Mesendoderm (in vitro differentiated cells): Measurements from ENCODE around the gene VPS4A.
"Not testable (repeated sequence)": the region's sequence is repeated elsewhere in the genome, so short reads cannot be mapped to it uniquely, and the experiment has no call there.

Experiments used
- DNase-seq: peaks from one replicate; pipeline ENCODE4 v3.0.0; 2013
- H2AK5ac ChIP-seq: 2 replicates; pipeline ENCODE4 v1.6.1; 2013; ENCODE audit warnings: low read length, inconsistent platforms
- H2BK120ac ChIP-seq: 2 replicates; pipeline ENCODE4 v1.6.1; 2013; ENCODE audit warnings: low read depth, mild to moderate bottlenecking, low read length, moderate library complexity, mixed read lengths
- H2BK15ac ChIP-seq: replicated peaks from 2 replicates; pipeline ENCODE4 v1.6.1; 2013; ENCODE audit warnings: low read depth, mild to moderate bottlenecking, moderate library complexity
- H2BK5ac ChIP-seq: 2 replicates; pipeline ENCODE4 v1.6.1; 2013; ENCODE audit warnings: low read length, inconsistent platforms
- H3K18ac ChIP-seq: 2 replicates; pipeline ENCODE4 v1.6.1; 2013; ENCODE audit warnings: mild to moderate bottlenecking, low read length, mixed read lengths
- H3K23ac ChIP-seq: one replicate; pipeline ENCODE4 v1.6.1; 2013; ENCODE audit warnings: low read length
- H3K27ac ChIP-seq: 2 replicates; pipeline ENCODE4 v1.5.1; 2013; ENCODE audit warnings: low read depth, mild to moderate bottlenecking, inconsistent platforms, low read length, moderate library complexity
- H3K27me3 ChIP-seq: 2 replicates; pipeline ENCODE4 v1.6.1; 2013; ENCODE audit warnings: low read length, control low read depth, mild to moderate bottlenecking, inconsistent platforms; ENCODE audit not compliant: insufficient read depth, poor library complexity
- H3K36me3 ChIP-seq: 2 replicates; pipeline ENCODE4 v1.6.1; 2013; ENCODE audit warnings: low read length, inconsistent platforms; ENCODE audit not compliant: control insufficient read depth, insufficient read depth
- H3K4ac ChIP-seq: one replicate; pipeline ENCODE4 v1.6.1; 2013; ENCODE audit warnings: low read depth, mild to moderate bottlenecking, low read length, moderate library complexity
- H3K4me1 ChIP-seq: 2 replicates; pipeline ENCODE4 v1.6.1; 2013; ENCODE audit warnings: low read depth, low read length, inconsistent platforms; ENCODE audit not compliant: control insufficient read depth
- H3K4me2 ChIP-seq: 2 replicates; pipeline ENCODE4 v1.6.1; 2013; ENCODE audit warnings: low read length
- H3K4me3 ChIP-seq: 2 replicates; pipeline ENCODE4 v1.5.1; 2013; ENCODE audit warnings: mild to moderate bottlenecking, low read length
- H3K56ac ChIP-seq: one replicate; pipeline ENCODE4 v1.6.1; 2013; ENCODE audit warnings: low read length
- H3K79me1 ChIP-seq: 2 replicates; pipeline ENCODE4 v1.6.1; 2013; ENCODE audit warnings: low read length, inconsistent platforms
- H3K79me2 ChIP-seq: 2 replicates; pipeline ENCODE4 v1.6.1; 2013; ENCODE audit warnings: mild to moderate bottlenecking, low read length; ENCODE audit not compliant: control insufficient read depth, insufficient read depth
- H3K9ac ChIP-seq: 2 replicates; pipeline ENCODE4 v1.6.1; 2013; ENCODE audit warnings: low read length, inconsistent platforms
- H4K5ac ChIP-seq: one replicate; pipeline ENCODE4 v1.6.1; 2013; ENCODE audit warnings: low read length
- H4K8ac ChIP-seq: one replicate; pipeline ENCODE4 v1.6.1; 2013; ENCODE audit warnings: low read depth, mild to moderate bottlenecking, control low read depth, low read length, moderate library complexity
- WGBS: extraction: QIAGEN DNeasy Blood & Tissue Kit; methylation state at CpG from one replicate; pipeline ENCODE4 v1.1.7; 2013; ENCODE audit warnings: low lambda C conversion rate, missing lambda C conversion rate; ENCODE audit not compliant: insufficient coverage; ENCODE audit errors: extremely low coverage; 5-methylcytosine and 5-hydroxymethylcytosine counted together

Gene VPS4A

GRCh38 chr16:69348222-69348621 lies 37.1 kb downstream of the VPS4A start:
- Histone ChIP-seq H3K4me3 (no peak overlapping the region), H3K9ac (no peak overlapping the region), H2BK5ac (no peak overlapping the region), H3K27me3 (no peaks in the 10 kb centered on the region), H2BK15ac (no peak overlapping the region), H3K18ac (no peak overlapping the region), H3K4me2 (no peak overlapping the region), H3K36me3 (peaks cover 3% of the 10 kb centered on the region), H3K23ac (no peak overlapping the region), H4K8ac (peak overlapping the region; percentile 42), H3K4ac (no peak overlapping the region), H3K27ac (no peak overlapping the region), H3K4me1 (no peaks in the 10 kb centered on the region), H2AK5ac (no peak overlapping the region), H3K79me1 (no peaks in the 10 kb centered on the region), H4K5ac (no peak overlapping the region), H3K56ac (no peak overlapping the region), H2BK120ac (no peak overlapping the region), H3K79me2 (no peaks in the 10 kb centered on the region)
- no peak for DNase-seq
- WGBS, result no CpG with 5 or more reads among the region's 6 CpGs

GRCh38 chr16:69349536-69349935 lies 38.4 kb downstream of the VPS4A start:
- WGBS, result no CpG with 5 or more reads among the region's 10 CpGs
- H2BK5ac ChIP-seq, result no peak overlapping the region
- no peak overlapping the region for H4K8ac ChIP-seq
- no peak overlapping the region for H3K4ac ChIP-seq
- no peak for DNase-seq
- H3K9ac ChIP-seq, result no peak overlapping the region
- no peaks in the 10 kb centered on the region for H3K79me1 ChIP-seq
- H3K36me3 ChIP-seq, result peaks cover 3% of the 10 kb centered on the region
- H3K18ac ChIP-seq, result no peak overlapping the region
- H2BK120ac ChIP-seq, result no peak overlapping the region
- no peak overlapping the region for H2AK5ac ChIP-seq
- no peak overlapping the region for H3K4me3 ChIP-seq
- H3K4me2 ChIP-seq, result no peak overlapping the region
- H3K56ac ChIP-seq, result no peak overlapping the region
- no peak overlapping the region for H4K5ac ChIP-seq
- no peaks in the 10 kb centered on the region for H3K79me2 ChIP-seq
- H3K4me1 ChIP-seq, result no peaks in the 10 kb centered on the region
- no peak overlapping the region for H3K23ac ChIP-seq
- no peak overlapping the region for H3K27ac ChIP-seq
- H2BK15ac ChIP-seq, result no peak overlapping the region
- no peaks in the 10 kb centered on the region for H3K27me3 ChIP-seq

- no peak overlapping the region for H2AK5ac ChIP-seq
- H3K4me1 ChIP-seq, result no peaks in the 10 kb centered on the region
- H3K18ac ChIP-seq, result no peak overlapping the region
- H3K56ac ChIP-seq, result no peak overlapping the region
- DNase-seq, result no peak
- H2BK120ac ChIP-seq, result no peak overlapping the region
- H2BK5ac ChIP-seq, result no peak overlapping the region
- H3K27ac ChIP-seq, result no peak overlapping the region
- H4K8ac ChIP-seq, result no peak overlapping the region
- H3K79me2 ChIP-seq, result no peaks in the 10 kb centered on the region
- no peaks in the 10 kb centered on the region for H3K27me3 ChIP-seq
- H3K23ac ChIP-seq, result no peak overlapping the region
- H3K4me3 ChIP-seq, result no peak overlapping the region
- WGBS, result no CpG with 5 or more reads among the region's 6 CpGs
- no peak overlapping the region for H3K4me2 ChIP-seq
- no peak overlapping the region for H3K4ac ChIP-seq
- H3K79me1 ChIP-seq, result no peaks in the 10 kb centered on the region
- H4K5ac ChIP-seq, result no peak overlapping the region
- H2BK15ac ChIP-seq, result no peak overlapping the region
- H3K36me3 ChIP-seq, result peaks cover 3% of the 10 kb centered on the region
- H3K9ac ChIP-seq, result no peak overlapping the region
Observed at GRCh38 chr16:69350536-69351133, 39.5 kb downstream of the VPS4A start.

- Histone ChIP-seq H3K79me1 (no peaks in the 10 kb centered on the region), H3K4me3 (no peak within 1 kb of the TSS), H3K27me3 (no peaks in the 10 kb centered on the region), H3K4me1 (no peaks in the 10 kb centered on the region), H2BK5ac (no peak within 1 kb of the TSS), H4K5ac (no peak within 1 kb of the TSS), H3K79me2 (no peaks in the 10 kb centered on the region), H2AK5ac (no peak within 1 kb of the TSS), H4K8ac (no peak within 1 kb of the TSS), H2BK120ac (no peak within 1 kb of the TSS), H3K27ac (no peak within 1 kb of the TSS), H3K18ac (no peak within 1 kb of the TSS), H3K36me3 (peaks cover 3% of the 10 kb centered on the region), H3K4me2 (no peak within 1 kb of the TSS), H2BK15ac (no peak within 1 kb of the TSS), H3K9ac (no peak within 1 kb of the TSS), H3K23ac (no peak within 1 kb of the TSS), H3K4ac (no peak within 1 kb of the TSS), H3K56ac (no peak within 1 kb of the TSS)
- DNase-seq, result no peak
- WGBS, result no CpG with 5 or more reads among the region's 12 CpGs
Observed at GRCh38 chr16:69351309-69352027, 40.3 kb downstream of the VPS4A start, which contains the start of gene TMED6. TSS of gene TMED6 (minus strand) at chr16:69351786. CDS start at chr16:69351753, 33 bp downstream.

GRCh38 chr16:69360070-69360469 lies 48.9 kb downstream of the VPS4A start:
- H3K56ac ChIP-seq, H3K4ac ChIP-seq, H2BK5ac ChIP-seq, H3K27me3 ChIP-seq, H3K9ac ChIP-seq, H3K79me2 ChIP-seq, H3K4me1 ChIP-seq, H3K23ac ChIP-seq, H3K4me3 ChIP-seq, H3K36me3 ChIP-seq, H2BK120ac ChIP-seq, H2AK5ac ChIP-seq, H4K5ac ChIP-seq, H3K18ac ChIP-seq, H2BK15ac ChIP-seq, H3K79me1 ChIP-seq, H4K8ac ChIP-seq, H3K27ac ChIP-seq, H3K4me2 ChIP-seq, DNase-seq: not testable (repeated sequence)
- no CpG with 5 or more reads among the region's 9 CpGs for WGBS
